ENCODE measurements around the gene RNF167. TPM values are rescaled to one million over a fixed set of nuclear protein-coding genes. Genes with fewer than 3 reads are reported as not detected.

The RNF167 gene
- total RNA-seq, 6 experiments from 2014 or later = 88.3 to 122 (median 97.6) TPM

- peak overlapping the region; percentile 80 for H3K4me3 Mint-ChIP-seq
- TF ChIP-seq, protein P1, sequence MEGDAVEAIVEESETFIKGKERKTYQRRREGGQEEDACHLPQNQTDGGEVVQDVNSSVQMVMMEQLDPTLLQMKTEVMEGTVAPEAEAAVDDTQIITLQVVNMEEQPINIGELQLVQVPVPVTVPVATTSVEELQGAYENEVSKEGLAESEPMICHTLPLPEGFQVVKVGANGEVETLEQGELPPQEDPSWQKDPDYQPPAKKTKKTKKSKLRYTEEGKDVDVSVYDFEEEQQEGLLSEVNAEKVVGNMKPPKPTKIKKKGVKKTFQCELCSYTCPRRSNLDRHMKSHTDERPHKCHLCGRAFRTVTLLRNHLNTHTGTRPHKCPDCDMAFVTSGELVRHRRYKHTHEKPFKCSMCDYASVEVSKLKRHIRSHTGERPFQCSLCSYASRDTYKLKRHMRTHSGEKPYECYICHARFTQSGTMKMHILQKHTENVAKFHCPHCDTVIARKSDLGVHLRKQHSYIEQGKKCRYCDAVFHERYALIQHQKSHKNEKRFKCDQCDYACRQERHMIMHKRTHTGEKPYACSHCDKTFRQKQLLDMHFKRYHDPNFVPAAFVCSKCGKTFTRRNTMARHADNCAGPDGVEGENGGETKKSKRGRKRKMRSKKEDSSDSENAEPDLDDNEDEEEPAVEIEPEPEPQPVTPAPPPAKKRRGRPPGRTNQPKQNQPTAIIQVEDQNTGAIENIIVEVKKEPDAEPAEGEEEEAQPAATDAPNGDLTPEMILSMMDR (IDR thresholded peaks at IDR 0.05) = no peak
- peaks cover 56% of the 10 kb centered on the region for H3K4me1 Mint-ChIP-seq (ENCODE audit: low read depth)
- no peaks in the 10 kb centered on the region for H3K9me3 Mint-ChIP-seq
- peaks cover 12% of the 10 kb centered on the region for H3K27me3 Mint-ChIP-seq (ENCODE audit: insufficient read depth)
- peak overlapping the region; percentile 90 for H3K27ac Mint-ChIP-seq
- H3K36me3 Mint-ChIP-seq (ENCODE audit: low read depth) = peaks cover 25% of the 10 kb centered on the region
- DNase-seq = no peak
Measured at GRCh38 chr17:4950075-4950745, 10.1 kb downstream of the RNF167 start.

- no peak for DNase-seq
- Mint-ChIP-seq H3K27ac (peak within 1 kb of the TSS; percentile 90), H3K27me3 (ENCODE audit: insufficient read depth) (peaks cover 10% of the 10 kb centered on the region), H3K4me3 (peak within 1 kb of the TSS; percentile 80), H3K9me3 (no peaks in the 10 kb centered on the region), H3K36me3 (ENCODE audit: low read depth) (peaks cover 20% of the 10 kb centered on the region), H3K4me1 (ENCODE audit: low read depth) (peaks cover 51% of the 10 kb centered on the region)
- TF ChIP-seq, protein P1 (IDR thresholded peaks at IDR 0.05) = no peak
Measured at GRCh38 chr17:4950746-4951204, 10.7 kb downstream of the RNF167 start, which contains the start of gene ENO3. TSS of gene ENO3 (plus strand) at chr17:4951119. CDS start at chr17:4951830, 711 bp downstream.

DNA sequence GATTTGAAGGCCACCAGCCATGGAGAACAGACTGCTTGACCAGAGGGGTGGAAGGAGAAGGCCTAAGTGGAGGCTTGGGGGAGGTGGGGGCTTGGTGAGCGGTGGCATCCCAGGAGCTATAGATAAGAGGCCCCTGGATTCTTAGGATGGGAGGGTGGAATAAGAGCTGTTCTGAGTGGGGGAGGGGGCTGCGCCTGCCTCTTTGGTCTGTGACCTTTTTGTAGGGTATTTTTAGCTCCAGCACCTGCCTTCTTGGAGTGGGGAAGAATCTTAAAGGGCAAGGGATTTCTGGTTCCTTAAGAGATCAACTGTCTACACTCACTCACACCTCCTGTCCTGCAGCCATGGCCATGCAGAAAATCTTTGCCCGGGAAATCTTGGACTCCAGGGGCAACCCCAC, 11.4 kb downstream of the RNF167 start:
- Mint-ChIP-seq H3K27ac (peak overlapping the region; percentile 90), H3K36me3 (ENCODE audit: low read depth) (peaks cover 20% of the 10 kb centered on the region), H3K27me3 (ENCODE audit: insufficient read depth) (peaks cover 7% of the 10 kb centered on the region), H3K4me1 (ENCODE audit: low read depth) (peaks cover 44% of the 10 kb centered on the region), H3K9me3 (no peaks in the 10 kb centered on the region), H3K4me3 (peak overlapping the region; percentile 80; the same call in 1 of the 2 replicates)
- TF ChIP-seq, protein P1 (IDR thresholded peaks at IDR 0.05) = no peak
- no peak for DNase-seq

GRCh38 chr17:4953451-4953961, 13.4 kb downstream of the RNF167 start:
- DNase-seq = peak; percentile 76
- Mint-ChIP-seq H3K4me3 (peak overlapping the region; percentile 3), H3K36me3 (ENCODE audit: low read depth) (peaks cover 12% of the 10 kb centered on the region; the same call in 1 of the 2 replicates), H3K27me3 (ENCODE audit: insufficient read depth) (peaks cover 5% of the 10 kb centered on the region), H3K4me1 (ENCODE audit: low read depth) (peaks cover 40% of the 10 kb centered on the region), H3K9me3 (no peaks in the 10 kb centered on the region), H3K27ac (peak overlapping the region; percentile 86)
- TF ChIP-seq, protein P1 (IDR thresholded peaks at IDR 0.05) = no peak

GRCh38 chr17:4955091-4955490, 15.0 kb downstream of the RNF167 start:
- Mint-ChIP-seq H3K36me3 (ENCODE audit: low read depth) (peaks cover 23% of the 10 kb centered on the region; the same call in 1 of the 2 replicates), H3K27ac (no peak overlapping the region), H3K9me3 (no peaks in the 10 kb centered on the region), H3K4me1 (ENCODE audit: low read depth) (peaks cover 37% of the 10 kb centered on the region), H3K4me3 (no peak overlapping the region), H3K27me3 (ENCODE audit: insufficient read depth) (peaks cover 5% of the 10 kb centered on the region)
- TF ChIP-seq, protein P1 (IDR thresholded peaks at IDR 0.05) = no peak
- no peak for DNase-seq
